ENCODE results near the gene H2BK1. TPM values are rescaled to one million over a fixed set of nuclear protein-coding genes. Genes with fewer than 3 reads are reported as not detected.

The H2BK1 gene
- total RNA-seq, 2 donors from 2014 or later = not detected

DNA sequence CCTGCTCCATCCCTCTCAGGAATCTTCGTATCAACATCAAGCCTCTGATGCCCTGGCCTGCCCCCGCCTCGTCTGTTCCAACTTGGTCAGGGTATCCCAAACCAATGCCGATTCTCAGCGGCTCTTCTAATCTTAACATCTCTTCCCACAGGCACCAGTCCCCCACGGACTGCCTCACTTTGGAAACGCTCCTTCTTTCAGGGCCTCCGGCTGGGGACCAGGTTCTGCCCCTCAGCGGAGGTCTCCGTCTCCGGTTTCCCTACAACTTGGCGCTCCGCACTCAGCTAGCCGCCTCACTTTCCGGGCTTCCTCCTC, 16.2 kb upstream of the H2BK1 start:
- no peaks in the 10 kb centered on the region for H3K9me3 ChIP-seq (ENCODE audit: control insufficient read depth, low read length)
- H3K36me3 Mint-ChIP-seq (ENCODE audit: low read depth) = peaks cover 37% of the 10 kb centered on the region
- H3K27me3 ChIP-seq (ENCODE audit: control insufficient read depth, insufficient read depth, low read length, poor library complexity, severe bottlenecking) = no peaks in the 10 kb centered on the region
- H3K4me1 ChIP-seq (ENCODE audit: control insufficient read depth, insufficient read depth, low read length) = peaks cover 11% of the 10 kb centered on the region
- no peak overlapping the region for H3K27ac ChIP-seq (ENCODE audit: low read depth, low read length)
- TF ChIP-seq, protein P1, sequence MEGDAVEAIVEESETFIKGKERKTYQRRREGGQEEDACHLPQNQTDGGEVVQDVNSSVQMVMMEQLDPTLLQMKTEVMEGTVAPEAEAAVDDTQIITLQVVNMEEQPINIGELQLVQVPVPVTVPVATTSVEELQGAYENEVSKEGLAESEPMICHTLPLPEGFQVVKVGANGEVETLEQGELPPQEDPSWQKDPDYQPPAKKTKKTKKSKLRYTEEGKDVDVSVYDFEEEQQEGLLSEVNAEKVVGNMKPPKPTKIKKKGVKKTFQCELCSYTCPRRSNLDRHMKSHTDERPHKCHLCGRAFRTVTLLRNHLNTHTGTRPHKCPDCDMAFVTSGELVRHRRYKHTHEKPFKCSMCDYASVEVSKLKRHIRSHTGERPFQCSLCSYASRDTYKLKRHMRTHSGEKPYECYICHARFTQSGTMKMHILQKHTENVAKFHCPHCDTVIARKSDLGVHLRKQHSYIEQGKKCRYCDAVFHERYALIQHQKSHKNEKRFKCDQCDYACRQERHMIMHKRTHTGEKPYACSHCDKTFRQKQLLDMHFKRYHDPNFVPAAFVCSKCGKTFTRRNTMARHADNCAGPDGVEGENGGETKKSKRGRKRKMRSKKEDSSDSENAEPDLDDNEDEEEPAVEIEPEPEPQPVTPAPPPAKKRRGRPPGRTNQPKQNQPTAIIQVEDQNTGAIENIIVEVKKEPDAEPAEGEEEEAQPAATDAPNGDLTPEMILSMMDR (conservative IDR thresholded peaks at IDR 0.05) = no peak
- no peak for DNase-seq
- peaks cover 36% of the 10 kb centered on the region for H3K36me3 ChIP-seq (ENCODE audit: control insufficient read depth, insufficient read depth, low read length)
- H3K9me3 Mint-ChIP-seq = no peaks in the 10 kb centered on the region
- H3K4me1 Mint-ChIP-seq = peaks cover 26% of the 10 kb centered on the region
- WGBS, 2 experiments (ENCODE audit: insufficient coverage in 1 of 2, insufficient read length in 1 of 2) = 1 to 2% methylated on average over 13 to 15 of the region's 15 CpGs
- H3K9ac ChIP-seq (ENCODE audit: extremely low read depth, low read length, poor library complexity, severe bottlenecking) = peak overlapping the region; percentile 68
- peak overlapping the region; percentile 99 for H3K27ac Mint-ChIP-seq
- peak overlapping the region; percentile 97 for H3K4me3 Mint-ChIP-seq
- peak overlapping the region; percentile 82 for H3K4me3 ChIP-seq (ENCODE audit: low read length)
- H3K27me3 Mint-ChIP-seq (ENCODE audit: insufficient read depth) = no peaks in the 10 kb centered on the region

DNA sequence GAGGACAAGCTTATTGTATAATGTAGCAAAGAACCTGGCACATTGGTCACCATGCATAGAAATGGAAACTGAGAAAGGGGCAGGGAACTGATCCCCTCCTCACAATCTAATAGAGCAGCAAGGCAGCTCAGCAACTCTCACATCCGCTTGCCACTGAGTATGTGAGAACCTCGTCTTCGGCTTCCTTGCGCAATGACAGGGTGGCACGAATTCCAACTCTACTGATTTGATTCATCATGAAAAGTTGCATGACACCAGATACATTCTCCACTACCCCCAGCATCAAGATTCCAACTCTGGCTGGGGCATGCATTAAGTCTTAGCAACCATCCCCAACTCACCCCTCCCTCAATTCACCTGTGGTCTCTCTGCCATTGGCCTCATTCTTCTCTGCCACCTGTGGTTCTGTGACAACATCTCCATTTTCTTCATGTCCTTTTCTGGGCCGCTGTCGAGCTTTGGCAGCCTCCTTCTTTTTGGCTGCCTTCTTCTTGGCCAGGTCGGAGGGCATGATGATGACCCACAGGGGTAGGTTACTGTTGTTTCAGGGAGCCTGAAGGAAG, 15.7 kb upstream of the H2BK1 start:
- no peak for DNase-seq
- Histone ChIP-seq H3K9ac (ENCODE audit: extremely low read depth, low read length, poor library complexity, severe bottlenecking) (peak overlapping the region; percentile 68), H3K36me3 (ENCODE audit: control insufficient read depth, insufficient read depth, low read length) (peaks cover 38% of the 10 kb centered on the region), H3K27me3 (ENCODE audit: control insufficient read depth, insufficient read depth, low read length, poor library complexity, severe bottlenecking) (no peaks in the 10 kb centered on the region), H3K27ac (ENCODE audit: low read depth, low read length) (no peak overlapping the region), H3K9me3 (ENCODE audit: control insufficient read depth, low read length) (no peaks in the 10 kb centered on the region), H3K4me1 (ENCODE audit: control insufficient read depth, insufficient read depth, low read length) (peaks cover 11% of the 10 kb centered on the region), H3K4me3 (ENCODE audit: low read length) (peak overlapping the region; percentile 82)
- H3K27me3 Mint-ChIP-seq (ENCODE audit: insufficient read depth) = no peaks in the 10 kb centered on the region
- peak overlapping the region; percentile 99 for H3K27ac Mint-ChIP-seq
- H3K4me3 Mint-ChIP-seq = peak overlapping the region; percentile 97
- TF ChIP-seq, protein P1 (conservative IDR thresholded peaks at IDR 0.05) = no peak
- H3K9me3 Mint-ChIP-seq = no peaks in the 10 kb centered on the region
- peaks cover 38% of the 10 kb centered on the region for H3K36me3 Mint-ChIP-seq (ENCODE audit: low read depth)
- H3K4me1 Mint-ChIP-seq = peaks cover 26% of the 10 kb centered on the region
- 66 to 88% methylated on average over 5 to 8 of the region's 8 CpGs for WGBS, 2 experiments (ENCODE audit: insufficient coverage in 1 of 2, insufficient read length in 1 of 2)

DNA sequence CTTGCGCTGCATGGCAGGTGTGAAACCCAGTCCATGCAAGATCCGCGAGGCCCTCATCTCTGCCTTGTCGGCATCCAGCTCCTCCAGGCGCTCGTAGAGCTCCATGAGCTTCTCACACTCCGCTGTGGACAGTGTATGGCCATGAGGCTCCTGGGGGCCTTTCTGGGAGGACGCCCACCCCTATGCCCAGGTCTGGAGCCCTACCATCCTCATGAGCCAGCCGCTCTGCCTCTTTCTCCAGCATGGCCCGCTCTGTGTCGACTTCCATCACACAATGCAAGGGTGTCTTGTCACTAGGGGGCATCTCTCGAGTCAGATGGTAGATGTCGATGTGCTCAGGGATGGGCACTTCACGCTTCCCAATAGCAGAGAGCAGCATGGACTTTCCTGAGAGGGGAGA, 13.4 kb upstream of the H2BK1 start:
- H3K27me3 Mint-ChIP-seq (ENCODE audit: insufficient read depth) = no peaks in the 10 kb centered on the region
- H3K27ac Mint-ChIP-seq = no peak overlapping the region
- WGBS, 2 experiments (ENCODE audit: insufficient coverage in 1 of 2, insufficient read length in 1 of 2) = 92 to 93% methylated on average over 7 to 14 of the region's 14 CpGs
- Histone ChIP-seq H3K27me3 (ENCODE audit: control insufficient read depth, insufficient read depth, low read length, poor library complexity, severe bottlenecking) (no peaks in the 10 kb centered on the region), H3K27ac (ENCODE audit: low read depth, low read length) (no peak overlapping the region), H3K9me3 (ENCODE audit: control insufficient read depth, low read length) (no peaks in the 10 kb centered on the region), H3K4me3 (ENCODE audit: low read length) (no peak overlapping the region), H3K9ac (ENCODE audit: extremely low read depth, low read length, poor library complexity, severe bottlenecking) (no peak overlapping the region), H3K4me1 (ENCODE audit: control insufficient read depth, insufficient read depth, low read length) (peaks cover 11% of the 10 kb centered on the region), H3K36me3 (ENCODE audit: control insufficient read depth, insufficient read depth, low read length) (peaks cover 56% of the 10 kb centered on the region)
- H3K9me3 Mint-ChIP-seq = no peaks in the 10 kb centered on the region
- H3K4me3 Mint-ChIP-seq = no peak overlapping the region
- peaks cover 26% of the 10 kb centered on the region for H3K4me1 Mint-ChIP-seq
- TF ChIP-seq, protein P1 (conservative IDR thresholded peaks at IDR 0.05) = peak; percentile 43
- H3K36me3 Mint-ChIP-seq (ENCODE audit: low read depth) = peaks cover 54% of the 10 kb centered on the region
- DNase-seq = no peak

Data from endodermal cell (in vitro differentiated cells).